Fibroblast of lung (primary cell): ENCODE results near the gene ARMH3. TPM values are rescaled to one million over a fixed set of nuclear protein-coding genes. Genes with fewer than 3 reads are reported as not detected.
A peak's percentile ranks its signal among the peaks of the same experiment; 100 is the strongest.

ENCODE experiments used
- DNase-seq, 2 donors: peaks; one replicate each; pipeline versions ENCODE4 v3.0.0 to v3.0.0-alpha.2; 2010; ENCODE audit warnings: low read depth in 2 of 2
- H2AFZ ChIP-seq: 2 replicates; pipeline ENCODE4 v1.5.1; 2012; ENCODE audit warnings: low read length, control low read depth, inconsistent platforms
- H3K27ac ChIP-seq: 2 replicates; pipeline ENCODE4 v1.5.1; 2011; ENCODE audit warnings: low read length, control low read depth; ENCODE audit not compliant: insufficient read depth
- H3K27me3 ChIP-seq: 2 replicates; pipeline ENCODE4 v1.5.1; 2011; ENCODE audit warnings: mild to moderate bottlenecking, low read length; ENCODE audit not compliant: control insufficient read depth, insufficient read depth
- H3K36me3 ChIP-seq: 2 replicates; pipeline ENCODE4 v1.5.1; 2011; ENCODE audit warnings: low read length; ENCODE audit not compliant: control insufficient read depth, insufficient read depth
- H3K4me1 ChIP-seq: 2 replicates; pipeline ENCODE4 v1.5.1; 2011; ENCODE audit warnings: low read length; ENCODE audit not compliant: control insufficient read depth, insufficient read depth; ENCODE audit errors: extremely low read depth
- H3K4me2 ChIP-seq: 2 replicates; pipeline ENCODE4 v1.5.1; 2011; ENCODE audit warnings: low read length, control low read depth; ENCODE audit not compliant: insufficient read depth; ENCODE audit errors: extremely low read depth
- H3K4me3 ChIP-seq, 4 experiments: fragments of 200-600 bp in 1 of 4; sonication (generic) in 1 of 4; replicated peaks in 1 of 4; 2 replicates each; pipeline ENCODE4 v1.5.1; 2011 to 2016; ENCODE audit warnings: low read length in 4 of 4, low read depth in 3 of 4, mild to moderate bottlenecking in 3 of 4, control low read depth in 2 of 4, inconsistent platforms in 1 of 4, mixed read lengths in 1 of 4; ENCODE audit not compliant: insufficient read depth in 1 of 4; ENCODE audit errors: control extremely low read depth in 1 of 4
- H3K79me2 ChIP-seq: 2 replicates; pipeline ENCODE4 v1.5.1; 2012; ENCODE audit warnings: mild to moderate bottlenecking, low read length, inconsistent platforms; ENCODE audit not compliant: control insufficient read depth, insufficient read depth
- H3K9ac ChIP-seq: 2 replicates; pipeline ENCODE4 v1.5.1; 2011; ENCODE audit warnings: mild to moderate bottlenecking, low read length, control low read depth; ENCODE audit not compliant: insufficient read depth
- H3K9me3 ChIP-seq: 2 replicates; pipeline ENCODE4 v1.5.1; 2012; ENCODE audit warnings: low read depth, low read length; ENCODE audit not compliant: control insufficient read depth, insufficient read depth
- H4K20me1 ChIP-seq: 2 replicates; pipeline ENCODE4 v1.5.1; 2011; ENCODE audit warnings: low read length; ENCODE audit not compliant: control insufficient read depth, insufficient read depth; ENCODE audit errors: extremely low read depth
- EZH2 ChIP-seq: IDR thresholded peaks from 2 replicates; pipeline ENCODE4 v1.5.1; 2012; ENCODE audit warnings: low read length, control low read depth, mild to moderate bottlenecking; ENCODE audit errors: missing control alignments
- polyA plus RNA-seq, 2 donors: library from polyadenylated mRNA; depleted of rRNA in 1 of 2; stranded (reverse) in 1 of 2; unstranded in 1 of 2; fragments of >200 nt; gene quantifications; 2 replicates each; pipeline ENCODE4 v1.2.1, GENCODE V29; 2011 to 2012; ENCODE audit warnings: missing spikeins in 1 of 2
- total RNA-seq: library from RNA; depleted of rRNA; stranded (reverse); fragments of >200 nt; gene quantifications from 2 replicates; pipeline ENCODE4 v1.2.1, GENCODE V29; 2014
- TF ChIP-seq, protein P1 (sequence below), 2 donors: IDR thresholded peaks in 1 of 2; conservative IDR thresholded peaks in 1 of 2; 1 replicate in 1 of 2; 2 replicates in 1 of 2; pipeline ENCODE4 v1.5.1; 2011 to 2012; ENCODE audit warnings: low read length in 2 of 2, control low read depth in 1 of 2, inconsistent platforms in 1 of 2, low read depth in 1 of 2, mild to moderate bottlenecking in 1 of 2

ARMH3 gene
- total and polyA plus RNA-seq, 2 donors (not counting 1 experiment from before 2014, with no cell fraction given) = 14.5 to 16.4 TPM

DNA sequence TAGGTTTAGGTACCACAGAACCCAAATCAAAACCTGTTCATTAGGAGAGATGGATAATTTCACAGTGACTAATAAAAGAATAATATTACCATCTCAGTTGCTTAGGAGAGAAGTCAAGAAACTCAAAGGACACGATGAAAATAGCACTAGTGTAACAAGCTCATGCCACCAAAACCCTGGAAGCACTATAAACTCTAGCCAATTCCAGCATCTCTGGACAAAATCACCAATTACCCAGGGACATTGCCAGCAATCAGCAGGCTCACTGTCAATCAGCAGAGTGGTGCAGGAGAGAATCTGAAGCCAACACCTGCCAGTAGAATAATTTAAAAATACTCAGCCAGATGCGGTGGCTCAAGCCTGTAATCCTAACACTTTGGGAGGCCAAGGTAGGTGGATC is 88.9 kb downstream of the ARMH3 start:
- Histone ChIP-seq H3K27ac (no peak overlapping the region), H3K4me1 (peaks cover under 1% of the 10 kb centered on the region), H3K4me3 (no peak overlapping the region), H3K36me3 (peaks cover 1% of the 10 kb centered on the region), H3K4me2 (no peak overlapping the region), H4K20me1 (no peaks in the 10 kb centered on the region), H2AFZ (no peak overlapping the region), H3K9me3 (no peaks in the 10 kb centered on the region), H3K27me3 (no peaks in the 10 kb centered on the region), H3K9ac (no peak overlapping the region), H3K79me2 (no peaks in the 10 kb centered on the region)
- no peak for TF ChIP-seq EZH2
- TF ChIP-seq, protein P1, sequence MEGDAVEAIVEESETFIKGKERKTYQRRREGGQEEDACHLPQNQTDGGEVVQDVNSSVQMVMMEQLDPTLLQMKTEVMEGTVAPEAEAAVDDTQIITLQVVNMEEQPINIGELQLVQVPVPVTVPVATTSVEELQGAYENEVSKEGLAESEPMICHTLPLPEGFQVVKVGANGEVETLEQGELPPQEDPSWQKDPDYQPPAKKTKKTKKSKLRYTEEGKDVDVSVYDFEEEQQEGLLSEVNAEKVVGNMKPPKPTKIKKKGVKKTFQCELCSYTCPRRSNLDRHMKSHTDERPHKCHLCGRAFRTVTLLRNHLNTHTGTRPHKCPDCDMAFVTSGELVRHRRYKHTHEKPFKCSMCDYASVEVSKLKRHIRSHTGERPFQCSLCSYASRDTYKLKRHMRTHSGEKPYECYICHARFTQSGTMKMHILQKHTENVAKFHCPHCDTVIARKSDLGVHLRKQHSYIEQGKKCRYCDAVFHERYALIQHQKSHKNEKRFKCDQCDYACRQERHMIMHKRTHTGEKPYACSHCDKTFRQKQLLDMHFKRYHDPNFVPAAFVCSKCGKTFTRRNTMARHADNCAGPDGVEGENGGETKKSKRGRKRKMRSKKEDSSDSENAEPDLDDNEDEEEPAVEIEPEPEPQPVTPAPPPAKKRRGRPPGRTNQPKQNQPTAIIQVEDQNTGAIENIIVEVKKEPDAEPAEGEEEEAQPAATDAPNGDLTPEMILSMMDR (conservative IDR thresholded peaks at IDR 0.05 in 1 of 2, IDR thresholded peaks at IDR 0.05 in 1 of 2; ENCODE audit: low read depth in 1 of 2, low read length in 2 of 2) = no peak
- DNase-seq = no peak

DNA sequence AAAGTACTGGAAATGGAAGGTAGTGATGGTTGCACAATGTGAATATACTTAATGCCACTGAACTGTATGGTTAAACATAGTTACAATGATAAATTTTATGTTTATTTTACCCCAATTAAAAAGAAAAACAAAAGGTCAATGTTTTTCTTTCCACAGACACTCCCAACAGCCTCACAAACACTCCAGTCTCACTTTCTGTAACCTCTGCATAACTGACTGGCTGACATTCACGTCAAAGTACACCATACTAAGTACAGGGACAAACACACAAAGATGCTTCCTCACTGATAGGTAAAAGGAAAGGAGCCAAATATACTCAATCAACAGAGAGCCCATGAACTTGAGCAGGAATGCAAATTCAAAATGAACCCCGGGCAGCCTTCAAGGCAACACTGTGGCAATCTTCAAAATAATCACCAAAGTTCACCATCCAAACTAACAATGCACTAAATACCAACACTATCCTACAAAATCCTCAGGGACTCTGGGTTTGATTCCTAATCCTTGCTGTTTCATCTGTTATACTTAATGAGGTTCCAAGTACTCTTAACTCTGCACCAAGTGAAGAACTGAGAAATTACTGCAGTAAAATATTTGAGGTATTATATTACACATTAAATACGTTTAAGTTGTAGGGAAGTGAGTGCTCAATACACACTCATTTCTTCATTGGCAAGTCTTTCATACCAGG is 90.8 kb downstream of the ARMH3 start:
- no peaks in the 10 kb centered on the region for H3K27me3 ChIP-seq
- H3K9ac ChIP-seq = no peak overlapping the region
- no peaks in the 10 kb centered on the region for H4K20me1 ChIP-seq
- no peak for TF ChIP-seq EZH2
- TF ChIP-seq, protein P1 (conservative IDR thresholded peaks at IDR 0.05 in 1 of 2, IDR thresholded peaks at IDR 0.05 in 1 of 2; ENCODE audit: low read depth in 1 of 2, low read length in 2 of 2) = no peak
- peaks cover 6% of the 10 kb centered on the region for H3K4me1 ChIP-seq
- no peak for DNase-seq
- no peaks in the 10 kb centered on the region for H3K9me3 ChIP-seq
- no peak overlapping the region for H3K27ac ChIP-seq
- no peak overlapping the region for H3K4me2 ChIP-seq
- no peak overlapping the region for H2AFZ ChIP-seq
- H3K36me3 ChIP-seq = peaks cover 1% of the 10 kb centered on the region
- H3K4me3 ChIP-seq = no peak overlapping the region
- no peaks in the 10 kb centered on the region for H3K79me2 ChIP-seq

DNA sequence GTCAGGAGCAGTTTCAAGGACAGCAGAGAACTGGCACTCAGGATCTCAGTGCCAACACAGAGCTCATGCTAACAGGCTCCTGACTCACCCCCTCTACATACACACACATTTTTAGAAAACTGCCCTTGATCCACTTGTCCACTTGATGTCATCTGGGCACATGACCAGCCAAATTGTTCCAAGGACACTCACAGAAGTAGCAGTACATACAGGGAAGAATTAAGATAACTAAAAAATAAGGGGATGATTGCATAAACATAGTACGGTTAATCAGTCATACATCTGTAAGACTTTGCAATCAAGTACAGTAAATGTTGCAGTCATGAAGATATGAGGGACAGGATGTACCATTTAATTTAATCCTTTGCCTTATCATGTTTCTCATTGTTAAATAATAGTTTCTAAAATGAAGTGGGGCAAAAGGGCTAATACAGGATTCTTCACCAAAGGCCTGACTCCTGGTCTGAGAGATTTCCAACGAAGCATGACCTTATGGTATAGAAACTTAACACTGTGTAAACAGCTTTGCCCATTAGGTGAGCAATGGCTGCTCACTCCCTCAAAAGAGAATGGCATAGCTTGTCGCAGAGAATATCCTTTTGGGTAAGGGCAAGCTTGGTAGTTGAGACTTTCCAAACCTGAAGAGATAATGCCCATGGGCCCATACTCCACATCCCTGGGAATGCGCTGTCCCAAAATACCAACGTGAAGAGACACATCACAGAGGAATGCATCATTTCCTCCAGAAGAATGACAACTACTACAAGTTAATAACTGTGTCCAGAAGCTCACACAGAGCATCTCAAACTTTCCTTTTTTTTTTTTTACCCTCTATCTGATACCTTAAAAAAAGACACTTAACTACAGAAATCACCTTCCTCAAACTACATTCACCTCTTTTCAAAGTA is 94.1 kb downstream of the ARMH3 start:
- Histone ChIP-seq H3K4me1 (peaks cover 6% of the 10 kb centered on the region), H3K27me3 (no peaks in the 10 kb centered on the region), H3K27ac (no peak overlapping the region), H3K36me3 (peaks cover 1% of the 10 kb centered on the region), H3K4me2 (peak overlapping the region; percentile 4), H3K79me2 (no peaks in the 10 kb centered on the region), H4K20me1 (no peaks in the 10 kb centered on the region), H3K4me3 (no peak overlapping the region), H3K9ac (no peak overlapping the region), H3K9me3 (no peaks in the 10 kb centered on the region), H2AFZ (no peak overlapping the region)
- DNase-seq = peak; percentile 41 to 68
- TF ChIP-seq EZH2 = no peak
- TF ChIP-seq, protein P1 (conservative IDR thresholded peaks at IDR 0.05 in 1 of 2, IDR thresholded peaks at IDR 0.05 in 1 of 2; ENCODE audit: low read depth in 1 of 2, low read length in 2 of 2) = no peak
